ENCODE results near the gene SRBD1.

Gene SRBD1

GRCh38 chr2:45617496-45617895, 6.4 kb upstream of the SRBD1 start:
- no peak overlapping the region for H2AFZ ChIP-seq (ENCODE audit: low read depth, low read length)
- H3K9me3 ChIP-seq (ENCODE audit: insufficient read depth, low read length) = no peaks in the 10 kb centered on the region
- TF ChIP-seq EZH2phosphoT487 (IDR thresholded peaks at IDR 0.05; ENCODE audit: low read depth) (no peak), CTCF (IDR thresholded peaks at IDR 0.05; ENCODE audit: low read depth, low read length) (no peak)
- H3K79me2 ChIP-seq (ENCODE audit: low read length) = no peaks in the 10 kb centered on the region
- H3K4me2 ChIP-seq (ENCODE audit: low read length) = no peak overlapping the region
- H3K4me3 ChIP-seq (ENCODE audit: low read length) = no peak overlapping the region
- H3K9ac ChIP-seq (ENCODE audit: low read length) = no peak overlapping the region
- no peak overlapping the region for H3K27ac ChIP-seq (ENCODE audit: low read length)
- no peaks in the 10 kb centered on the region for H3K4me1 ChIP-seq (ENCODE audit: low read length)
- H3K36me3 ChIP-seq (replicated peaks; ENCODE audit: low read depth, low read length) = no peaks in the 10 kb centered on the region
- no peaks in the 10 kb centered on the region for H4K20me1 ChIP-seq (ENCODE audit: insufficient read depth, low read length)
- no peaks in the 10 kb centered on the region for H3K27me3 ChIP-seq (ENCODE audit: low read depth, low read length)

GRCh38 chr2:45616658-45617411, 5.8 kb upstream of the SRBD1 start:
- H3K4me3 ChIP-seq (ENCODE audit: low read length) = no peak overlapping the region
- H3K4me1 ChIP-seq (ENCODE audit: low read length) = peaks cover 3% of the 10 kb centered on the region; the same call in 1 of the 2 replicates
- no peak overlapping the region for H3K27ac ChIP-seq (ENCODE audit: low read length)
- no peaks in the 10 kb centered on the region for H3K9me3 ChIP-seq (ENCODE audit: insufficient read depth, low read length)
- no peak overlapping the region for H2AFZ ChIP-seq (ENCODE audit: low read depth, low read length)
- H4K20me1 ChIP-seq (ENCODE audit: insufficient read depth, low read length) = no peaks in the 10 kb centered on the region
- no peak for TF ChIP-seq EZH2phosphoT487 (IDR thresholded peaks at IDR 0.05; ENCODE audit: low read depth)
- H3K4me2 ChIP-seq (ENCODE audit: low read length) = no peak overlapping the region
- H3K36me3 ChIP-seq (replicated peaks; ENCODE audit: low read depth, low read length) = no peaks in the 10 kb centered on the region
- no peak overlapping the region for H3K9ac ChIP-seq (ENCODE audit: low read length)
- no peaks in the 10 kb centered on the region for H3K27me3 ChIP-seq (ENCODE audit: low read depth, low read length)
- H3K79me2 ChIP-seq (ENCODE audit: low read length) = no peaks in the 10 kb centered on the region

DNA sequence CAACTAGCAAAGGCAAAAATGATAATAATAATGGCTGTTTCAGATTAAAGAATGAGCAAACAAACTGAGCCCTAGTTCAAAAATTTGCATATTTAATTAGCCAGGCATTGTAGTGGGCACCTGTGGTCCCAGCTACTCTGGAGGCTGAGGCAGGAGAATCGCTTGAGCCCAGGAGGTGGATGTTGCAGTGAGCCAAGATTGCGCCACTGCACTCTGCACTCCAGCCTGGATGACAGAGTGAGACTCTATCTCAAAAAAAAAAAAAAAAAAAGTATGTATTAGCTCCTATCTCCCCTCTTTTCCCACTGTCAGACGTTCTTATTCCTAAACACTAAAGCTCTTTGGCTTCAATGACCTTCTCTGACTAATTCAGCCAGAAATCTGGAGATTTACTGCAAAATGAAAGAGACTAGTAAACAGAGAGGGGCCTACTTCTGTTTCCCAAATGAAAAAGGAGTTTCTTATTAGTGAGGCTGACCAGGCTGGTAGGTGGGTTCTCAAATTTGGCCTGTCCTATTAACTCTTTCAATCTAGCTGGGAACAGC, 3.9 kb upstream of the SRBD1 start:
- Histone ChIP-seq H3K4me2 (ENCODE audit: low read length) (no peak overlapping the region), H2AFZ (ENCODE audit: low read depth, low read length) (no peak overlapping the region; the same call in 1 of the 2 replicates), H3K9me3 (ENCODE audit: insufficient read depth, low read length) (no peaks in the 10 kb centered on the region), H3K79me2 (ENCODE audit: low read length) (peaks cover 6% of the 10 kb centered on the region), H3K9ac (ENCODE audit: low read length) (no peak overlapping the region), H3K27me3 (ENCODE audit: low read depth, low read length) (no peaks in the 10 kb centered on the region), H3K36me3 (replicated peaks; ENCODE audit: low read depth, low read length) (no peaks in the 10 kb centered on the region), H3K27ac (ENCODE audit: low read length) (no peak overlapping the region), H3K4me1 (ENCODE audit: low read length) (peaks cover 11% of the 10 kb centered on the region), H3K4me3 (ENCODE audit: low read length) (no peak overlapping the region), H4K20me1 (ENCODE audit: insufficient read depth, low read length) (no peaks in the 10 kb centered on the region)
- TF ChIP-seq EZH2phosphoT487 (IDR thresholded peaks at IDR 0.05; ENCODE audit: low read depth) = no peak
- TF ChIP-seq CTCF (IDR thresholded peaks at IDR 0.05; ENCODE audit: low read depth, low read length) = no peak

- H2AFZ ChIP-seq (ENCODE audit: low read depth, low read length) = no peak overlapping the region
- no peak overlapping the region for H3K9ac ChIP-seq (ENCODE audit: low read length)
- H3K4me2 ChIP-seq (ENCODE audit: low read length) = no peak overlapping the region
- H3K36me3 ChIP-seq (replicated peaks; ENCODE audit: low read depth, low read length) = no peaks in the 10 kb centered on the region
- H3K27ac ChIP-seq (ENCODE audit: low read length) = no peak overlapping the region
- no peak for TF ChIP-seq CTCF (IDR thresholded peaks at IDR 0.05; ENCODE audit: low read depth, low read length)
- TF ChIP-seq EZH2phosphoT487 (IDR thresholded peaks at IDR 0.05; ENCODE audit: low read depth) = no peak
- H3K9me3 ChIP-seq (ENCODE audit: insufficient read depth, low read length) = no peaks in the 10 kb centered on the region
- no peaks in the 10 kb centered on the region for H3K27me3 ChIP-seq (ENCODE audit: low read depth, low read length)
- peaks cover 13% of the 10 kb centered on the region for H3K79me2 ChIP-seq (ENCODE audit: low read length)
- peaks cover 17% of the 10 kb centered on the region for H3K4me1 ChIP-seq (ENCODE audit: low read length)
- no peaks in the 10 kb centered on the region for H4K20me1 ChIP-seq (ENCODE audit: insufficient read depth, low read length)
- H3K4me3 ChIP-seq (ENCODE audit: low read length) = no peak overlapping the region
Observed at GRCh38 chr2:45614330-45614729, 3.3 kb upstream of the SRBD1 start.

All from OCI-LY3 (cell line).